Airway epithelial cell (primary cell): ENCODE data around the gene MAFG. TPM values are rescaled to one million over a fixed set of nuclear protein-coding genes. Genes with fewer than 3 reads are reported as not detected.

Experiments
- total RNA-seq: library from RNA; depleted of rRNA; stranded (reverse); fragments of >200 nt; gene quantifications from 2 replicates; pipeline ENCODE4 v1.2.3, GENCODE V29; 2015

Gene MAFG
- total RNA-seq = 9.5 and 12.1 TPM in 2 replicates

GRCh38 chr17:81927653-81928543 is at the start of gene MAFG:
MAFG (minus strand) TSS chr17:81927735; CDS start chr17:81923185, 4,550 bp downstream.

GRCh38 chr17:81961087-81961511 is 33.6 kb upstream of the MAFG start, which contains the start of gene NOTUM:
NOTUM (minus strand) TSS chr17:81961187; CDS start chr17:81960909, 278 bp downstream.

GRCh38 chr17:81947189-81947588 is 19.7 kb upstream of the MAFG start, which contains the start of gene MYADML2:
MYADML2 (minus strand) TSS chr17:81947233; CDS start chr17:81941741, 5,492 bp downstream.

GRCh38 chr17:81917565-81918332 is 9.8 kb downstream of the MAFG start, which contains the start of gene SIRT7:
SIRT7 (minus strand) TSS chr17:81918176; CDS start chr17:81918131, 45 bp downstream.

GRCh38 chr17:81911277-81911961 is 16.1 kb downstream of the MAFG start, which contains the start of gene PCYT2:
PCYT2 (minus strand) TSS chr17:81911399; CDS start chr17:81911355, 44 bp downstream.

GRCh38 chr17:81902023-81902652 is 25.4 kb downstream of the MAFG start, which contains the start of gene NPB:
NPB (plus strand) TSS chr17:81902238; CDS start chr17:81902278, 40 bp downstream.

GRCh38 chr17:81870981-81871386 is 56.6 kb downstream of the MAFG start, which contains the start of gene ARHGDIA:
ARHGDIA (minus strand) TSS chr17:81871337; CDS start chr17:81869930, 1,407 bp downstream.

Other genes starting within 250 kb of the MAFG start
- gene ARL16, start 243.9 kb downstream of the MAFG start, total RNA-seq = 45.1 and 45.5 TPM in 2 replicates
- 79.4 and 92.7 TPM in 2 replicates for gene HGS, start 243.7 kb downstream of the MAFG start, total RNA-seq
- gene MRPL12, start 224.4 kb downstream of the MAFG start, total RNA-seq = 136 and 143 TPM in 2 replicates
- gene SLC25A10, start 215.5 kb downstream of the MAFG start, total RNA-seq = 56.4 and 66.7 TPM in 2 replicates
- gene GCGR, start 123.6 kb downstream of the MAFG start, total RNA-seq = not detected in 2 replicates
- gene MCRIP1, start 94.4 kb downstream of the MAFG start, total RNA-seq = 34.9 and 50.1 TPM in 2 replicates
- not detected in 2 replicates for gene PPP1R27, start 92.7 kb downstream of the MAFG start, total RNA-seq
- 1,284 and 1,865 TPM in 2 replicates for gene P4HB, start 67.2 kb downstream of the MAFG start, total RNA-seq
- gene ARHGDIA, start 56.4 kb downstream of the MAFG start, total RNA-seq = 326 and 351 TPM in 2 replicates
- gene ALYREF, start 36.1 kb downstream of the MAFG start, total RNA-seq = 184 and 208 TPM in 2 replicates
- 235 and 300 TPM in 2 replicates for gene ANAPC11, start 36.0 kb downstream of the MAFG start, total RNA-seq
- gene NPB, start 25.5 kb downstream of the MAFG start, total RNA-seq = 3.0 TPM in 1 of 2 replicates, not detected in the other
- 50.9 and 54.8 TPM in 2 replicates for gene PCYT2, start 16.3 kb downstream of the MAFG start, total RNA-seq
- gene SIRT7, start 9.6 kb downstream of the MAFG start, total RNA-seq = 32.9 and 35.1 TPM in 2 replicates
- 55.8 and 60.5 TPM in 2 replicates for gene PYCR1, start 9.6 kb upstream of the MAFG start, total RNA-seq
- not detected in 2 replicates for gene MYADML2, start 19.5 kb upstream of the MAFG start, total RNA-seq
- not detected in 2 replicates for gene NOTUM, start 33.5 kb upstream of the MAFG start, total RNA-seq
- gene ASPSCR1, start 49.9 kb upstream of the MAFG start, total RNA-seq = 6.9 and 12.5 TPM in 2 replicates
- 123 and 162 TPM in 2 replicates for gene CENPX, start 95.1 kb upstream of the MAFG start, total RNA-seq
- gene LRRC45, start 95.6 kb upstream of the MAFG start, total RNA-seq = 16.3 and 21.5 TPM in 2 replicates
- 53.3 and 75.5 TPM in 2 replicates for gene RAC3, start 103.9 kb upstream of the MAFG start, total RNA-seq
- gene DCXR, start 110.0 kb upstream of the MAFG start, total RNA-seq = 161 and 191 TPM in 2 replicates
- gene RFNG, start 124.1 kb upstream of the MAFG start, total RNA-seq = 37.6 and 38.2 TPM in 2 replicates
- gene GPS1, start 124.2 kb upstream of the MAFG start, total RNA-seq = 115 and 136 TPM in 2 replicates
- 76.2 and 82.9 TPM in 2 replicates for gene DUS1L, start 138.1 kb upstream of the MAFG start, total RNA-seq
- gene FASN, start 170.5 kb upstream of the MAFG start, total RNA-seq = 474 and 632 TPM in 2 replicates